BLaER1 treated with 17β-estradiol and CSF1 and Interleukin-3, amounts not matched to agents 10 nM and 100 nM (cell line): ENCODE data around the gene MAGI1.
"Not testable (repeated sequence)": the region's sequence is repeated elsewhere in the genome, so short reads cannot be mapped to it uniquely, and the experiment has no call there.

Experiments
- H3K27ac ChIP-seq, 11 experiments: shearing (Covaris generic); formaldehyde crosslinking; 2 replicates each; pipeline ENCODE4 v1.8.1; 2022
- H3K27me3 ChIP-seq, 11 experiments: shearing (Covaris generic); formaldehyde crosslinking; 2 replicates each; pipeline ENCODE4 v1.8.1; 2022
- H3K36me3 ChIP-seq, 11 experiments: shearing (Covaris generic); formaldehyde crosslinking; 2 replicates each; pipeline ENCODE4 v1.8.1; 2022
- H3K4me1 ChIP-seq, 10 experiments: shearing (Covaris generic); formaldehyde crosslinking; 2 replicates each; pipeline ENCODE4 v1.8.1; 2022
- H3K4me2 ChIP-seq, 11 experiments: shearing (Covaris generic); formaldehyde crosslinking; 2 replicates each; pipeline ENCODE4 v1.8.1; 2022
- H3K4me3 ChIP-seq, 10 experiments: shearing (Covaris generic); formaldehyde crosslinking; 2 replicates each; pipeline ENCODE4 v1.8.1; 2022
- H3K9ac ChIP-seq, 11 experiments: shearing (Covaris generic); formaldehyde crosslinking; 2 replicates each; pipeline ENCODE4 v1.8.1; 2022
- H3K9me3 ChIP-seq, 11 experiments: shearing (Covaris generic); formaldehyde crosslinking; replicated peaks in 1 of 11; 2 replicates each; pipeline ENCODE4 v1.8.1; 2022
- H4K20me1 ChIP-seq, 11 experiments: shearing (Covaris generic); formaldehyde crosslinking; 2 replicates each; pipeline ENCODE4 v1.8.1; 2022
- Cebpa-rat ChIP-seq, 11 experiments: shearing (Covaris generic); IDR thresholded peaks; 2 replicates each; pipeline ENCODE4 v1.8.1; 2022

The MAGI1 gene

DNA sequence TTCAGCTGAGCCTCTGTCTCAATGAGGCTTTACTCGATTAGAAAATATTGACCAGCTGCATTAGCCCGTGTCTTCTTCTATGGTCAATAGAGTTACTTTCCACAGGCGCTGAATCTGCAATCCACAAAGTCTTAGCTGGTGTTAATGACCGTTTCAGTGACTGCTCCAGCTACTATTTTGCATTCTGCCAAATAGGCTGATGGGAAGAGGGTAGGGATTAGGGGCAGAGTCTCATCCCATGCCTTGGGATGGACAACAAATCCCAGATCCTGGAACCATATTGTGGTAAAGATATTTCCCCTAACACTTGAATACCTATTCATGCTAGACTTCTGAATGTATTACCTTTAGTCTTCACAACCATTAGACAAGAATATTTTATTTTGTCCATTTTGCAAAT lies 29.5 kb upstream of the MAGI1 start:
- Histone ChIP-seq H3K36me3 (no peaks in the 10 kb centered on the region), H3K27me3 (no peaks in the 10 kb centered on the region), H3K9ac (no peak overlapping the region), H3K4me3 (no peak overlapping the region), H3K9me3 (peaks cover 5 to 10% (median 7%) of the 10 kb centered on the region in 11 experiments; a peak in 12 of 22 replicates), H3K4me1 (no peaks in the 10 kb centered on the region), H3K27ac (no peak overlapping the region), H4K20me1 (no peaks in the 10 kb centered on the region), H3K4me2 (no peak overlapping the region)
- TF ChIP-seq Cebpa-rat (IDR thresholded peaks at IDR 0.05): no peak

DNA sequence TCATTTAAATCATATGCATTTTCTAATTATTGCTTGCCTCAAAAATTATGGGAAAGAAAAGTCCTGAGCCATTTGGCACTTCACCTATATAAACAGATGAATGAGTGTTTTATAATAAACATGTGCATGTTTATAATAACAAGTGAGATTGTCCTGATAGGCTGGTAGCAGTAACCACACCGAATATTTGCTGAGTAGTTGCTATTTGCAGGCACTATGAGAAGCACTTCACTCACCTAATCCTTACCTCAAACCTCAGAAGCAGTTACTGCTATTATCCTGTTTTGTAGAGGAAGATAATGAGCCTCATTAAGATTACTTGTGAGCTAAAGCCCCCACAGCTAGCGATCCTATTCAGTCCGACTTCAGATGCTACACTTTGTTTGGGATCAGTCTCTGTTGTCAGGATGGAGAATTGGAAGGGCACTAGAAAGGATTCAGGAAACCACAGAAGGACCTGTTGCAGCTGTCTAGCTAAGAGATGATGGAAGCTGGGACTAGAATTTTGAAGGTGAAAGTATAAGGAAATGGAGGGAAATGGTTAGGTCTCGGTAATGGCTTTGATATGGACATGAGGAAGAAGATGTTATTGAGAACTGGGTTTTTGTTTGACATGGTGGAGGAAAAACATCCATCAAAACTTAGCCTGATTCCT lies 28.4 kb upstream of the MAGI1 start:
- H3K4me1 ChIP-seq: no peaks in the 10 kb centered on the region
- H3K27ac ChIP-seq: no peak overlapping the region
- no peak overlapping the region for H3K4me3 ChIP-seq
- H3K27me3 ChIP-seq: no peaks in the 10 kb centered on the region
- H3K9me3 ChIP-seq: peaks cover 5 to 9% (median 7%) of the 10 kb centered on the region in 11 experiments; a peak in 12 of 22 replicates
- TF ChIP-seq Cebpa-rat (IDR thresholded peaks at IDR 0.05): no peak
- H3K36me3 ChIP-seq: no peaks in the 10 kb centered on the region
- H3K4me2 ChIP-seq: no peak overlapping the region
- no peak overlapping the region for H3K9ac ChIP-seq
- H4K20me1 ChIP-seq: no peaks in the 10 kb centered on the region

DNA sequence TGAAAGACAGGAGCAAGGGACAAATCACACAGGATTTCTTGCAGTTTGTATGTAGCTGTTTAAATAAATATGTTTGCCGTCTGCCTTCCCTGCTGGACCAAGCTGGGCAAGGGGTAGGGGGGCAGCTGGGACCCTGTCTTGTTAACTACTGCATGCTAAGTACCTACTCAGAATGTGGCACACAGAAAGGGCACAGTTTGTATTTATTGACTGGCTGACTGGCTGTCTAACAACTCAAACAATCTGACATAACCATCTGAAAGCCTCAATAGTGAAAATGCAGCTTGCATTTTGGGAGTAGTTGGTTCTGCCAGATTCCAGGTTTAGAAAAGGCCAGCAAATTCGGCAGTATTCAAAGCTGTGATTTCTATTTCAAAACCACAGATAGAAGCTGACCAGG lies 16.6 kb upstream of the MAGI1 start:
- no peak overlapping the region for H3K4me3 ChIP-seq
- no peak overlapping the region for H3K27ac ChIP-seq
- peaks cover 0 to 5% (median 0%) of the 10 kb centered on the region in 11 experiments; a peak in 2 of 22 replicates for H3K9me3 ChIP-seq
- H3K9ac ChIP-seq: no peak overlapping the region
- H3K36me3 ChIP-seq: no peaks in the 10 kb centered on the region
- H4K20me1 ChIP-seq: no peaks in the 10 kb centered on the region
- peaks cover 0 to 7% (median 0%) of the 10 kb centered on the region in 10 experiments; a peak in 1 of 20 replicates for H3K4me1 ChIP-seq
- H3K4me2 ChIP-seq: no peak overlapping the region
- TF ChIP-seq Cebpa-rat (IDR thresholded peaks at IDR 0.05): no peak
- no peaks in the 10 kb centered on the region for H3K27me3 ChIP-seq

DNA sequence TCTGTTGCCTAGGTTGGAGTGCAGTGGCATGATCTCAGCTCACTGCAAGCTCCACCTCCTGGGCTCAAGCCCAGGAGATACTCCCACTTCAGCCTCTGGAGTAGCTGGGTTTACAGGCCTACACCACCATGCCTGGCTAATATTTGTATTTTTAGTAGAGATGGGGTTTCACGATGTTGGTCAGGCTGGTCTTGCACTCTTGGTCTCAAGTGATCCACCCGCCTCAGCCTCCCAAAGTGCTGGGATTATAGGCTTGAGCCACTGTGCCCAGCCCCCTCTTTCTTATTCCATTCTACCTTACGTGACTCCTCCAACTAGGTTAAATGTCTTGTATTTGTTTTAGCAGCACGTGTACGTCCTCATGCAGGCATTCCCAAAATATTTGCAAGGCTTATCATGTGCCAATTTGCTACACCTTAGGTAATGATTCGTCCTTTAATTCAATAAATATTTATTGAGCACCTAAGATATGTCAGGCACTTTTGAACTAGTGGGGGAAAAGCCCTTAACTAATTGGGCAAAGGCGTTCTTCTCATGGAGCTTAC lies 14.9 kb upstream of the MAGI1 start:
- H3K36me3 ChIP-seq: no peaks in the 10 kb centered on the region
- no peak overlapping the region for H3K27ac ChIP-seq
- peaks cover 0 to 7% (median 0%) of the 10 kb centered on the region in 10 experiments; a peak in 1 of 20 replicates for H3K4me1 ChIP-seq
- H3K9ac ChIP-seq: no peak overlapping the region
- H3K4me3 ChIP-seq: no peak overlapping the region
- peaks cover 0 to 5% (median 0%) of the 10 kb centered on the region in 11 experiments; a peak in 2 of 22 replicates for H3K9me3 ChIP-seq
- TF ChIP-seq Cebpa-rat (IDR thresholded peaks at IDR 0.05): no peak
- H4K20me1 ChIP-seq: no peaks in the 10 kb centered on the region
- H3K4me2 ChIP-seq: no peak overlapping the region
- H3K27me3 ChIP-seq: no peaks in the 10 kb centered on the region

DNA sequence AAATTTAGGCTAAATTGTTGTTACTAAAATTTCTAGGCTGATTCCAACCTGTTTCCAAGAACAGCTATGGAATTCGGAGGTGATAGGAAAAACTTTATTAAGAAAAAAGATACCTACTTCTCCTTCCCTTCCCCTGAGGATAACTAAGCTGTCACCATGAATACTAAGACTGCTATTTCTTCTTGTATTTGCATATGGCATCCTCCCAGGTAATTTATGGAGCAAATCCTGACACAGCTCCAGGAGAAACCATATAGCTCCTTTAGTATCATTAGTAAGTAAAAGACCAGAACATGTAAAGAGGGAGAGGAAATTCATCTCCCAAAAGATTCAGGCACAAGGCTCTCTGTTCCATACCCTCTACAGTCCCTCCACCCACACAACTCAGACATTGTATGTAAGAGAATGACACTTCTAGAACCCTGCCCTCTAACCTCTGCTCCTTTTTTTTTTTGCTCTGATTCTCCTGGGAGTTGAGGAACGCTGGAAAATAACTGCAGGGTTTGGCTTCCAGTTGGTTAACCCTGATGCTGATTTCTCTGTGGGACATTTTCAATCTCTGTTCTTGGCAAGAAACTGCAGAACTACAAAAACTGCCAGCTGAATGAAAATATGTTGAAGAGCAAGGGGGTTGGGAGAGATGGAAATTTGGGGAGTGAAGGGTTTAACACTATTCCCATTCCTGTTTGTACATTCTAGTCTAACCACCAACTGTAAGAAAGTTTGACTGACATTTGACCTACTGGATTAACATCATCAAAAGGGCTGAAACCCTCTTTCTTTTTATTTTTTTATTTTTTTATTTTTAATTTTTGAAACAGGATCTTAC lies 14.2 kb upstream of the MAGI1 start:
- no peak overlapping the region for H3K4me3 ChIP-seq
- no peaks in the 10 kb centered on the region for H4K20me1 ChIP-seq
- no peak overlapping the region for H3K9ac ChIP-seq
- TF ChIP-seq Cebpa-rat (IDR thresholded peaks at IDR 0.05): no peak
- no peaks in the 10 kb centered on the region for H3K27me3 ChIP-seq
- H3K36me3 ChIP-seq: no peaks in the 10 kb centered on the region
- no peak overlapping the region for H3K27ac ChIP-seq
- H3K4me2 ChIP-seq: no peak overlapping the region
- H3K9me3 ChIP-seq: peaks cover 0 to 5% (median 0%) of the 10 kb centered on the region in 11 experiments; a peak in 2 of 22 replicates
- peaks cover 0 to 7% (median 0%) of the 10 kb centered on the region in 10 experiments; a peak in 1 of 20 replicates for H3K4me1 ChIP-seq

DNA sequence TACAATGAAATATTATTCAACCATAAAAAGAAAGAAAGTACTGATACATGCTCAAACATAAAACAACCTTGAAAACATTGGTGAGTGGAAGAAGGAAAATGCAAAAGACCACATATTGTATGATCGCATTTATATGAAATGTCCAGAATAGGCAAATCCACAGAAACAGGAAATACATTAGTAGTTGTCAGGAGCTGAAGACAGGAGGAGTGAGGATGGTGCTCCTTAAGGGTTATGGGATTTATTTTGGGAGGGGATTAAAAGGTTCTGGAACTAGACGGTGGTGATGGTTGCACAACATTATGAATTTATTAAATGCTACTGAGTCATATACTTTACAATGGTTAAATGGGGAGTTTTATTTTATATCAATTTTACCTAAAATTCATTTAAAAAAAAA lies 12.1 kb upstream of the MAGI1 start:
- no peak for TF ChIP-seq Cebpa-rat (IDR thresholded peaks at IDR 0.05)
- Histone ChIP-seq H3K9me3 (peaks cover 0 to 5% (median 0%) of the 10 kb centered on the region in 11 experiments; a peak in 2 of 22 replicates), H3K4me1 (peaks cover 0 to 7% (median 0%) of the 10 kb centered on the region in 10 experiments; a peak in 1 of 20 replicates), H3K9ac (no peak overlapping the region), H3K36me3 (no peaks in the 10 kb centered on the region), H3K27me3 (no peaks in the 10 kb centered on the region), H4K20me1 (no peaks in the 10 kb centered on the region), H3K4me2 (no peak overlapping the region), H3K4me3 (no peak overlapping the region), H3K27ac (no peak overlapping the region)

DNA sequence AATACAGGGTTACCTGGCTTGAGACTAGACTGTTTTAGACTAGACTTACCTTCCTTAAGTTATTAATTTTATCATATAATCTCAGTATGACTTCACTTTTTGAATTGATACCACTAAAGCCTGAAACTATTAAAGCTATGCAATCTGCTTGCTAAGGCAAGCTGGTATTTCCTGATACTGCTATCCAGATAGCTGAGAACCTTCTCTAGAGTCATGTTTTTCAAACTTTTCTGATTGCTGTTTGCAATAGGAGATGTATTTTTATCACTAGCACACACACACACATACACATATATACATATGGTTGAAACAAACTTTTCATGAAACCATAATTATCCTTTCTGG lies 9.3 kb upstream of the MAGI1 start:
- Histone ChIP-seq H3K4me3 (no peak overlapping the region), H3K9ac (no peak overlapping the region), H3K4me2 (no peak overlapping the region), H3K9me3 (peaks cover 0 to 5% (median 0%) of the 10 kb centered on the region in 11 experiments; a peak in 2 of 22 replicates), H3K27me3 (no peaks in the 10 kb centered on the region), H4K20me1 (no peaks in the 10 kb centered on the region), H3K36me3 (no peaks in the 10 kb centered on the region), H3K4me1 (no peaks in the 10 kb centered on the region), H3K27ac (no peak overlapping the region)
- TF ChIP-seq Cebpa-rat (IDR thresholded peaks at IDR 0.05): no peak

DNA sequence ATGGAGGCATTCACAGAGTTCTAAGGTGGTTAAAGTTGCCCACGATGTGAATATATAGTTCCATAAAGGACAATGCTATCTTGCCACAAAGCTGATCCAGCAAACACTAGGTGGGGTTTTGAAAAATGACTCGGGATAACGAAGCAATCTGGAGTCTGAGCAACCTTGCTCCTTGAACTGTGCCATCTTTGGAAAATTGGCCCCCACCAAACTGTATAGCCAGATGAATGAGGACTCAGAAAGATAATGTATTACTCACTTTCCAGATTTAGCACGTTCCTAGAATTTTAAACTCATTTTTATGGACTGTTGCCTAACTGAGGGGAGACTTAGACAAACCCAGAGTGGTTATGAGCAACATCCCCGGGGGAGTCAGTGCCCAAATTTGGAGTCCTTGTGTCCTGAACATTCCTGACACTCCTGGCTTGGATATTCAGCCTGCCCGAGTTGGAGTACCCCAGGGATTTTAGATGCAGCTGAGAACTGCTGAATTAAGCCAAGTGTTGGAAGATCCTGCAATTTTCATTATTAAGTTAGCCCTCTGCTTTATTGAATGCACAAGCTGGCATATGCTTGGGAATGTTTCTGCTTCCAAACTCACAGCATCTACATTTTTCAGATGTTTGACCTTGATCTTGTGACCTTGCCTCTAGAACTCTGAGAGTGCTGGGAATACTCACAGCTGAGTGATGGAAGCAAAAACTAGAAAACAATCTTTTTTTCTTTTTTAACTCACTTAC lies 8.8 kb upstream of the MAGI1 start:
- no peak for TF ChIP-seq Cebpa-rat (IDR thresholded peaks at IDR 0.05)
- Histone ChIP-seq H3K9ac (no peak overlapping the region), H3K27ac (no peak overlapping the region), H3K27me3 (no peaks in the 10 kb centered on the region), H3K4me3 (no peak overlapping the region), H4K20me1 (no peaks in the 10 kb centered on the region), H3K4me1 (no peaks in the 10 kb centered on the region), H3K4me2 (no peak overlapping the region), H3K36me3 (no peaks in the 10 kb centered on the region), H3K9me3 (peaks cover 0 to 5% (median 0%) of the 10 kb centered on the region in 11 experiments; a peak in 2 of 22 replicates)

DNA sequence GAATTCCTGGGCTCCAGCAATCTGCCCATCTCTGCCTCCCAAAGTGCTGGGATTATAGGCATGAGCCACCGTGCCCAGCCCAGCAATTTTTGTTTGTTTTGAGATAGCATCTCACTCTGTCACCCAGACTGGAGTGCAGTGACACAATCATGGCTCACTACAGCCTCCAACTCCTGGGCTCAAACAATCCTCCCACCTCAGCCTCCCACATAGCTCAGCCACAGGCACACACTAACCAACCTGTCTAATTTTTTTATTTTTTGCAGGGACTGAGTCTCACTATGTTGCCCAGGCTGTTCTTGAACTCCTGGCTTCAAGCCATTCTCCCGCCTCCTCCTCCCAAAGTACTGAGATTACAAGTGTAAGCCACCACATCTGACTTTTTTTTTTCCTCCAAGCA lies 7.6 kb upstream of the MAGI1 start:
- not testable (repeated sequence) for H3K4me2 ChIP-seq, H4K20me1 ChIP-seq, H3K27me3 ChIP-seq, H3K36me3 ChIP-seq, H3K4me1 ChIP-seq, H3K9me3 ChIP-seq, H3K9ac ChIP-seq, H3K4me3 ChIP-seq, H3K27ac ChIP-seq
